GM10248 (cell line): ENCODE data around the gene KLF13.

Experiments used
- CTCF ChIA-PET: fragments of 300-600 bp; sonication (Branson Sonifier 250); formaldehyde crosslinking; extraction: SDS; loops from one replicate; lab custom pipeline; 2021; ENCODE audit warnings: antibody characterized with exemption; lab: Yijun Ruan, JAX
- POLR2A ChIA-PET: fragments of 350-650 bp; sonication (Branson Sonifier 250); formaldehyde crosslinking; extraction: SDS; loops from one replicate; lab custom pipeline; 2020; ENCODE audit warnings: antibody characterized with exemption; lab: Yijun Ruan, JAX
- DNase-seq: peaks from one replicate; pipeline ENCODE4 v3.0.0; 2012; ENCODE audit errors: extremely low spot score
- CTCF ChIP-seq: IDR thresholded peaks from 2 replicates; pipeline ENCODE4 v1.5.1; 2012; ENCODE audit warnings: mild to moderate bottlenecking, low read depth; ENCODE audit errors: extremely low read depth, missing control alignments, control extremely low read depth

Gene KLF13

GRCh38 chr15:31280046-31280830 lies 46.4 kb upstream of the KLF13 start:
- CTCF ChIA-PET = interaction anchor here (1.2 to 1.7 kb wide), 2 partner anchors 9 to 13 kb away, joined by 5 to 9 read pairs; no protein-coding TSS in a partner anchor
- no peak for TF ChIP-seq CTCF
- DNase-seq = no peak
- POLR2A ChIA-PET = no interaction called here

GRCh38 chr15:31280831-31281216 lies 45.8 kb upstream of the KLF13 start:
- ChIA-PET POLR2A (no interaction called here), CTCF (interaction anchor here (1.7 kb wide), 2 partner anchors 8 to 14 kb away, joined by 4 to 9 read pairs; no protein-coding TSS in a partner anchor)
- TF ChIP-seq CTCF = no peak
- DNase-seq = no peak

GRCh38 chr15:31283043-31283442 lies 43.6 kb upstream of the KLF13 start:
- POLR2A ChIA-PET = no interaction called here
- no peak for DNase-seq
- CTCF ChIA-PET = interaction anchor here (1.1 kb wide), 1 partner anchor 30 kb away, joined by 3 read pairs; no protein-coding TSS in a partner anchor
- TF ChIP-seq CTCF = no peak

GRCh38 chr15:31285772-31286261 lies 40.8 kb upstream of the KLF13 start:
- no peak for DNase-seq
- ChIA-PET CTCF (interaction anchor here (0.6 to 2.1 kb wide), 3 partner anchors 9 to 76 kb away, joined by 3 to 6 read pairs (median 5); no protein-coding TSS in a partner anchor), POLR2A (interaction anchor here (1.0 to 1.2 kb wide), 2 partner anchors 22 kb away, joined by 3 read pairs; no protein-coding TSS in a partner anchor)
- TF ChIP-seq CTCF = no peak

- no peak for TF ChIP-seq CTCF
- POLR2A ChIA-PET = no interaction called here
- no peak for DNase-seq
- CTCF ChIA-PET = interaction anchor here (1.6 to 1.9 kb wide), 2 partner anchors 17 to 91 kb away, joined by 5 to 7 read pairs; no protein-coding TSS in a partner anchor
Measured at GRCh38 chr15:31291048-31291578, 35.5 kb upstream of the KLF13 start.

- TF ChIP-seq CTCF = no peak
- POLR2A ChIA-PET = no interaction called here
- no peak for DNase-seq
- CTCF ChIA-PET = interaction anchor here (0.8 to 1.9 kb wide), 3 partner anchors 15 to 92 kb away, joined by 3 to 7 read pairs (median 5); no protein-coding TSS in a partner anchor
Measured at GRCh38 chr15:31292391-31293015, 34.1 kb upstream of the KLF13 start.
